IPS DF 4.7 (cell line): ENCODE results near the gene NPC1.

ENCODE experiments used
- DNase-seq: peaks from one replicate; pipeline ENCODE4 v3.0.0-alpha.2; 2013; ENCODE audit warnings: low spot score; ENCODE audit errors: extremely low read depth

The NPC1 gene

GRCh38 chr18:23550898-23551297, 35.4 kb downstream of the NPC1 start:
- DNase-seq = no peak

DNA sequence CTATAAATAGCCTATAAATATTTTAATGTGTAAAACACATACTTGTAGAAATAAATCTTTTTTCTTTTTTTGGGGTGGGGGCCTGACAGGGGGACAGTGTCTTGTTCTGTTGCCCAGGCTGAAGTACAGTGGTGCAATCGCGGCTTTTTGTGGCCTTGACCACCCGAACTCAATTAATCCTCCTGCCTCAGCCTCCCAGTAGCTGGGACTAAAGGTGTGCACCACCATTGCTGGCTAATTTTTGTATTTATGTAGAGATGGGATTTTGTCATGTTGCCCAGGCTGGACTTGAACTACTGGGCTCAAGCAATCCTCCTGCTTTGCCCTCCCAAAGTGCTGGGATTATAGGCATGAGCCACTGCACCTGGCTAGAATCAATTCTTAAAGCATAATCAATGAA, 37.6 kb downstream of the NPC1 start:
- no peak for DNase-seq

GRCh38 chr18:23548275-23548674, 38.0 kb downstream of the NPC1 start:
- DNase-seq = no peak

DNA sequence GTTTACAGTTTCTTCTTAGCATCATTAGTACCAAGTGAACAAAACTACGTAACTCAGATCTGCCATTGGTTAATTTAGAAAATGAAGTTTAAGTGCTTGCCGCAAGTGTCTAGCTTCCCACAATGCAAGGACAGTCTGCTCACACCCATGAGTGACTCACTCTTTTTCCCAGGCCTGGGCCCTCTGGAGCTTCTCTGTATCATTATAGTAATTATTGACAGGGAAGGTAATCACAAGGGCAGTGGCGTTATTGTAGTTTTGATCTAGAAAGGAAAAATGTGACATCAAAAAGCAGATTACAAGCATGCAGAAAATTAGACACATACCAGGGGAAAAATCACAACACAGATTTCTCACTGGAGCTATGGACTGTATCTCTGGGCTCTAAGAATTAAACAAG, 38.5 kb downstream of the NPC1 start:
- no peak for DNase-seq

DNA sequence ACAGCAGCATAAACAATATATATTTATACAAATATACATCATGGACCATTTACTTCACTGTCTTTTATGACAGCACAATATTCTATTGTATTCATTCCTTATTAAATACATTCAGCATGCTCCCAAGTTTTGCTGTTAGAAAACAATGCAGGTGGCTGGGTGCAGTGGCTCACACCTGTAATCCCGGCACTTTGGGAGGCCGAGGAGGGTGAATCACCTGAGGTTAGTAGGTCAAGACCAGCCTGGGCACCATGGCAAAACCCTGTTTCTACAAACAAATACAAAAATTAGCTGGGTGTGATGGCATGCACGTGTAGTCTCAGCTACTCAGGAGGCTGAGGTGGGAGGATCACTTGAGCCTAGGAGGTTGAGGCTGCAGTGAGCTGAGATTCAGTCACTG, 39.0 kb downstream of the NPC1 start:
- no peak for DNase-seq

DNA sequence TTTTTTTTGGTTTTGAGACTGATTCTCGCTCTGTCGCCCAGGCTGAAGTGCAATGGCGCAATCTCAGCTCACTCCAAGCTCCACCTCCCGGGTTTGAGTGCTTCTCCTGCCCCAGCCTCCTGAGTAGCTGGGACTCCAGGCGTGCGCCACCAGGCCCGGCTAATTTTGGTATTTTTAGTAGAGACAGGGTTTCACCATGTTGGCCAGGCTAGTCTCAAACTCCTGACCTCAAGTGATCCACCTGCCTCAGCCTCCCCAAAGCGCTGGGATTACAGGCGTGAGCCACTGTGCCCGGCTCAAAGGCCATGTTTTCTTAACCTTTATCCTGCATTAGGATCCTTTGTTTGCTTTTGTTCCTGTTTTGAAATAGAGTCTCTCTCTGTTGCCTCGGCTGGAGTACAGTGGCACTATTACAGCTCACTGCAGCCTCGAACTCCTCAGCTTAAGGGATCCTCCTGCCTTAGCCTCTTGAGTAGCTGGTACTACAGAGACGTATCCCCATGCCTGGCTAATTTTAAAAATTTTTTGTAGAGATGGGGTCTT, 41.0 kb downstream of the NPC1 start:
- no peak for DNase-seq

GRCh38 chr18:23542461-23542860, 43.8 kb downstream of the NPC1 start:
- no peak for DNase-seq

DNA sequence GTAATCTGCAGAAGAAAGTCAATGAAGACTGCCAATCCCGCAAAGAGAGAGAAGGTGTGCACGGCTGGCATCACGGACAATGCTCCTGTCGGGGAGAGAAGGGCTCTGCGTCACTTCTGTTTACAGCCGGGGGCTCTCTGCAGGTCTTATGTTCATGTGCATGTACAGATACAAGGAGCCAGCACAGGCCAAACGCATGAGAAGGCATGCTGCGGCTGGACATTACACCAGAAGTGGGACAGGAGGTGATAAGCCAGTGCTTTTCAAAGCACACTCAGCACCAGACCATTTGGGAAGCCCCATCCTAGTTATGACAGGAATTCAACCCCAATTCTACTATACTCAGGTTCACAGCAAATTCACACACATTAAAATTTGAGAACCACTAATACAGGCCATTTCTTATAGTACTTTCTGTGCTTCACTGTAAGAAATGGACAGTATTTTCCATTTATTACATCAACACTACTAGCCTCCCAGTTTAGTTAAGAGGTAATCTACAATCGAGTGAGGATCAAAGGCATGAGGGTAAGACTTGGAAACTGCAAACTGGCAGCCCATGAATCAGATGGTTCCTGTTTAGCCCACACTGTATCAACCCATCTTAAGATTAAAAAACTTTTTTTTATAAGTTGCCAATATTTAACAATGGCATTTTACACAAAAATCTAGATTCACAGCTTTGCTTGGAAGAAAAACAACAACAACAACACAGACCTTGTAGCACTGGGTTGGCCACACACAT, 44.8 kb downstream of the NPC1 start:
- no peak for DNase-seq

- DNase-seq = no peak
Measured at GRCh38 chr18:23540867-23541266, 45.4 kb downstream of the NPC1 start.

DNA sequence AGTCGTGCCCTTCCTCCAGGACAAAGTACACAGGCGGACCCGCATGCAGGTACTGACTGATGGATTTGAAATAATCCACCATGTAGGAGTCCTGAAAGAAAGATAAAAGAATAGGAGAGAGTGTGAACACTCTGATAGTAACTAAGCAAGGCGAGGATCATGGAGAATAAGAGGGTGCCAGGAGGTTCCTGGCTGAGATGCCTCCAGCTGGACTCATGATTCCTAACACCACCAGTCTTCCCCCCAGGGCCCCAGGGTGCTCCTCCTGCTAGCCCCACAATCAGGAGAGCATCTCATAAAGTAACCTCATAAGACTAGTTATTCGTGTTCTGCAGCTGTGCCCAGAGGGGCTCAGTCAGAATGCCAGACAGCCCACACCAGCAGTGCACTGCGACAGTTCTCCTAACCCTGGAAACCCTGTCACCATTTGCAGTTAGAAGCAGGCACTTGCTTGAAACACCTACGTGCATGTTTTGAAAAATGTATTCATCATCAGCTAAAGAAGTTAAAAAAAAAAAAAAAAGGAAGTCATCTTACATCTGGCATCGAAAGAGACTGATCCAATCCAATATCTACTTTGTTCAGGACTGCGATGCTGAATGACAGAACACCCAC, 46.3 kb downstream of the NPC1 start:
- no peak for DNase-seq

GRCh38 chr18:23539296-23539695, 47.0 kb downstream of the NPC1 start:
- DNase-seq = no peak

- DNase-seq = no peak
Measured at GRCh38 chr18:23538870-23539269, 47.4 kb downstream of the NPC1 start.

DNA sequence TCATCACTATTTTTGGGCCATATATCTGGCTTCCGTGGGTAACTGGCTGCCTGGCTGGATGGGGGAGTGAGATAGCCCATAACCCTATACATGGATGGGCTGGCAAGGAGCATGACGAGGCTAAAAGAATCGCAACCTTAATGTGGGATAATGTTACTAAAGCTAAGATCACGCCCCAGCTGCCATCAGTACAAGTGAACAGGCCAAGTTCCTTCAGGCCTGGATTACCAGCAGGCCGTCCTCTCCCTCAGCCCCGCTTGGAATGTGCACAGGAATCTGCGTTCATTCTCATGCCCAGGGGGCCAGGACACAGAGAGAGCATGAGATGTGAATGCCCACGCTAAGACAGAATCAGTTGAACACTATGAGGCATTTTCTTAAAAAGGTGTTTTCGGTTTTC, 48.3 kb downstream of the NPC1 start:
- no peak for DNase-seq

GRCh38 chr18:23537274-23537673, 49.0 kb downstream of the NPC1 start:
- DNase-seq = no peak

DNA sequence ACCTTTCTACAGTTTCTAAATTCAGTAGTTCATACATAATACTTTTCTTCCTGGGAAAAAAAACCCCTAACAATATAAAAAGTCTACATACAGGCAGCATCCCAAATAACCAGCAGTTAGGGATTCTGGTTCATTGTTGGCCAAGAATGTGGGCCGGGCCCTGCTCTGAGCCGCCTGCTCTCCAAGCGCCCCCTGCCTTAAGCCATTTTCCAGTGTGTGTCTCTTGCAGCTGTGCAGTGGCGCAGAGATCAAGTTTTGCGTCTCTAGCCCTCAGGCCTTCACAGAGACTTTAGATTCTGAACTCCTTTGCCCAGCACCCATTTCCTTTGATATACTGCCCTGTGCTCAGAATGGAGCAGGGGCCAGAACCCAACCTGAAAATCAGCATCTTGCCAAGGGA, 50.1 kb downstream of the NPC1 start:
- DNase-seq = no peak

GRCh38 chr18:23534276-23534675, 52.0 kb downstream of the NPC1 start:
- DNase-seq = no peak

DNA sequence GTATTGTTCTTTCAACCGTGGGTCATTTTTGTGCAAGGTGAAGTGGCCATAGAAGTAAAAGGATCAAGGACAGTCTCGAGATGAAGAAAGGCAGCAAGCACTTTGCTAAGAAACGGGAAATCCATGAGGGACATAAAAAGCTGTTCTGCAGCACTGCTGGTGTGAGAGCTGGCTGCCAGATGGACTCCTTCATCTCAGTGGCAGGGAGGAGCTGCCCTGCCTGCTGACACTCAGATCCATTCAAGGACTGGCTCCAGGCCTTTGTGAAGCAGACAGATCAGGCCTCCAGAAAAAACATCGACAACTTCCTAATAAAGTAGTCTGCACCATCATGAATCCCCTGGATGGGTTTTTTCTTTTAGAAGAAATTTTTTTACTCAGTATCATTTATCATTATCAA, 53.5 kb downstream of the NPC1 start:
- DNase-seq = no peak

- no peak for DNase-seq
Measured at GRCh38 chr18:23531912-23532311, 54.4 kb downstream of the NPC1 start.

DNA sequence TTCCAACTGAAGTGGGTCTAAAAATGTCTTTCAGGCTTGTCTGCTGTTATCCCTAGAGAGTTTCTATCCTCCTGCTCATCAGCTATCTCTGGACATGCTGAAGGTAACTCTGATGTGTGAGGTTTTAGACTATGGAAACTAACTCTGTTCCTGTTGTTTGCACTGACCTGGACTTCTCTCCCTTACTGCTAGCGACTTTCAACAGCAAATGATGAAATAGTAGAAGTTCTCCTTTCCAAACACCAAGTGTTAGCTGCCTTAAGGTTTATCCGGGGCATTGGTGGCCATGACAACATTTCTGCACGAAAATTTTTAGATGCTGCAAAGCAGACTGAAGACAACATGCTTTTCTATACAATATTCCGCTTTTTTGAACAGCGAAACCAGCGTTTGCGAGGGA, 56.1 kb downstream of the NPC1 start:
- no peak for DNase-seq

GRCh38 chr18:23529604-23530003, 56.7 kb downstream of the NPC1 start:
- DNase-seq = no peak

DNA sequence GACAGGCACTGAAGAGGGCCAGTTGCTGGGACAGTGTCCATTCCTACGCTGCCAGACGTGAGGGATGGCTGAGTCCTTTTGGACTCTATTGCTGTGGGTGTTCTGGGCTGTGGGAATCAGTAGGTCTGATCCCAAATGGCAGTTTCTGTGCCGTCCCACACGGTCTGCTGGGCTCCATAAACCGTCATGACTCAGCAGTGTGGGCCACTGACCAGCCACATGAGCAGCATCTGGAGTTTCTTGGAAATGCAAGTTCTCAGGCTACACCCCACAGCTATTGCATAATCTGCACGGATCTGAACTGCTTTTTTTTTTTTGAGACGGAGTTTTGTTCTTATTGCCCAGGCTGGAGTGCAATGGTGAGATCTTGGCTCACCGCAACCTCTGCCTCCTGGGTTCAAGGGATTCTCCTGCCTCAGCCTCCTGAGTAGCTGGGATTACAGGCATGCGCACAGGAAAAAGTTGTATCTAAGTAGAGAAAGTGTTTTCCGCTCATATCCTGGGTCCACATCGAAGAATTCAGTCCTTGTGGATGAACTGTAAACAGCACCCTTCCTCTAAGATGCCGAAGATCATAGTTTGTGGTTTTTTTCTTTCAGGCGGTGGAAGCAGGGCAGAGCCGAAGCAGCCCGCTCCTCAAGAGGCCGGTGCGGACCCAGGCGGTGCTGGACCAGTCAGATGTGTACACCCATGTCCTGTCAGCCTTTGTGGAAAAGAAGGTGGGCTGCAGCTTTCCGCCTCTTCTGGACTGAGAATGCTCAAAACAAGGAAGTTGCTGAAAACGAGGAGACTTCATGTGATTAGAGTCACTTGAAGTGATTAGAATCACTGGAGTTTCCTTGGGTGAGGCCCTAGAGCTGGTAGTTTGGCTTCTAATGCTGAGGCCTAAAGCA, 57.5 kb downstream of the NPC1 start:
- no peak for DNase-seq

DNA sequence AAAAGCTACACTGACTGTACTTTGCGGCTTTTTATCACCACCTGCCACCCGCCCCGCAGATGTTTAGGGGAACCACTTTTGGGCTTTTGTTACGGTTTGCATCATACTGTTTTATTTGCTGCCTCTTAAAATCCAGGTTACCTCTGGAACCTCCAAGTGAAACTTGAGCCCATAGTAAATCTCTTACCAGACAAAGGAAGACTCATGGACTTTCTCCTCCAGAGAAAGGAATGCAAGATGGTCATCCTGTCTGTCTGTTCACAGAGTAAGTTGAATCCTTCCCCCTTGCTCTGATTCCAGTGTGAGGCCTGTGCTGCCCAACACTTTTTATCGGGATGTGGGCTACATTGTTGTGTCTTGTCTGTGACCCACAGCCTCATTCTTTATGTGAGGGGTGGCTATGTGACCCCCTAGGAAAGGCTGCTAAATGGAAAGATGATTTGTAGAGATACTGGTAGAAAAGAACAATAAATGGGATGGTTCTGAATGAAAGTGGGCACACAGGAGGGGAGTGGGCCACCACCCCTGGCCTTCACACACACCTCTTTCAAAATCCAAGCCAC, 59.7 kb downstream of the NPC1 start:
- DNase-seq = no peak
